GM23338 (cell line): ENCODE measurements around the gene YJEFN3.
A peak's percentile ranks its signal among the peaks of the same experiment; 100 is the strongest.

ENCODE experiments used
- CREB1 ChIP-seq: fragments of 250-450 bp; sonication (Bioruptor Pico); IDR thresholded peaks from 2 replicates; pipeline ENCODE4 v1.5.0; 2020; ENCODE audit warnings: low read depth, mild to moderate bottlenecking, moderate library complexity
- EZH2 ChIP-seq: fragments of 200-600 bp; sonication (generic); IDR thresholded peaks from one replicate; pipeline ENCODE4 v1.8.0; 2017; ENCODE audit warnings: antibody characterized with exemption, mild to moderate bottlenecking, low read depth; ENCODE audit not compliant: unreplicated experiment
- EZH2phosphoT487 ChIP-seq: fragments of 200-600 bp; sonication (generic); IDR thresholded peaks from one replicate; pipeline ENCODE4 v1.8.1; 2018; ENCODE audit warnings: antibody characterized with exemption; ENCODE audit not compliant: unreplicated experiment
- JUNB ChIP-seq: IDR thresholded peaks from one replicate; pipeline ENCODE4 v1.6.1; 2016; ENCODE audit warnings: antibody characterized with exemption; ENCODE audit not compliant: unreplicated experiment
- NANOG ChIP-seq: IDR thresholded peaks from 2 replicates; pipeline ENCODE4 v1.6.1; 2016; ENCODE audit warnings: antibody characterized with exemption, borderline replicate concordance
- POLR2AphosphoS5 ChIP-seq: IDR thresholded peaks from 2 replicates; pipeline ENCODE4 v1.6.1; 2016; ENCODE audit warnings: antibody characterized with exemption, low read depth
- STAT1 ChIP-seq: IDR thresholded peaks from one replicate; pipeline ENCODE4 v1.6.1; 2016; ENCODE audit warnings: antibody characterized with exemption; ENCODE audit not compliant: unreplicated experiment
- ZNF114 ChIP-seq: fragments of 250-450 bp; sonication (Bioruptor Pico); IDR thresholded peaks from 2 replicates; pipeline ENCODE4 v1.5.0; 2020; ENCODE audit warnings: mild to moderate bottlenecking, moderate library complexity
- ZNF331 ChIP-seq: fragments of 250-450 bp; sonication (Bioruptor Pico); IDR thresholded peaks from 2 replicates; pipeline ENCODE4 v1.5.0; 2020; ENCODE audit warnings: low read depth, mild to moderate bottlenecking, moderate library complexity
- TF ChIP-seq, protein P1 (sequence below), 2 experiments: fragments of 200-600 bp in 1 of 2; sonication (generic) in 1 of 2; conservative IDR thresholded peaks; 2 replicates each; pipeline versions ENCODE4 v1.5.1 to v1.6.1; 2016 to 2017; ENCODE audit warnings: antibody characterized with exemption in 2 of 2, low read depth in 2 of 2, mild to moderate bottlenecking in 2 of 2, moderate library complexity in 1 of 2
- TF ChIP-seq, protein P2 (sequence below): IDR thresholded peaks from one replicate; pipeline ENCODE4 v1.6.1; 2018; ENCODE audit warnings: antibody characterized with exemption; ENCODE audit not compliant: unreplicated experiment
- TF ChIP-seq, protein P3 (sequence below): IDR thresholded peaks from 2 replicates; pipeline ENCODE4 v1.6.1; 2016; ENCODE audit warnings: antibody characterized with exemption
- TF ChIP-seq, protein P4 (sequence below): fragments of 250-450 bp; sonication (Bioruptor Pico); IDR thresholded peaks from 2 replicates; pipeline ENCODE4 v1.5.0; 2020; ENCODE audit warnings: mild to moderate bottlenecking, moderate library complexity

DNA sequence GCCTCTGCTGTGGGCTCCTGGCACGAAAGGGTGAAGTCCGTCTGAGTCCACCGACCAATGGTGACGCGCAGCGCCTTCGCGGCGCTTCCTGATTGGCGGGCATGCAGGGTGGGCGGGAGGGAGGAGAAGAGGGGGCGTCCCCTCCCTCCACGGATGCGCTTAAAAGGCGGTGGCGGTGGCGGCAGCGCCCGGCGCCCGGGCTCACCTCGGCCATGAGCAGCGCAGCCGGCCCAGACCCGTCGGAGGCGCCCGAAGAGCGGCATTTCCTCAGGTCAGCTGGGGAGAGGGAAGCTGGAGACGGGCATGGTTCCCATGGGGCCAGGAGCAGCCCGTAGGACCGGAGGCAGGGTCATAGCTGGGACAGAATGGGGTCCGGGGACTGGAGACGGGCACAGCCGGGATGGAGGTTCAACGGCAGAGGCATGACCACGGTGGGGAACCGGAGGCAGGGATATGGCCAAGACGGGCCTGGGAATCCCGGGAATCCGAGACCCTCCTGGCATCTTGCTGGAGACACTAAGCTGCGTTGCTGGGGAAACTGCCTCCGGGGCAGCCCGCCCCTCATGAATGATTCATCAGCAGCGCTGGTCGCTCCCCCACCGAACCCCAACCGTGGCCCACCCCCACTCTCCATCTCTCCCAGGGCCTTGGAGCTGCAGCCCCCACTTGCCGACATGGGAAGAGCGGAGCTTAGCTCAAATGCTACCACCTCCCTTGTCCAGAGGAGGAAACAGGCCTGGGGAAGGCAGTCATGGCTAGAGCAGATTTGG is at the start of gene YJEFN3:
- TF ChIP-seq ZNF114 (no peak), POLR2AphosphoS5 (peak; percentile 61), EZH2 (no peak), CREB1 (CRISPR knock-in tag) (no peak), EZH2phosphoT487 (no peak), JUNB (no peak), NANOG (no peak), ZNF331 (CRISPR knock-in tag) (no peak), STAT1 (no peak)
- TF ChIP-seq, protein P1, sequence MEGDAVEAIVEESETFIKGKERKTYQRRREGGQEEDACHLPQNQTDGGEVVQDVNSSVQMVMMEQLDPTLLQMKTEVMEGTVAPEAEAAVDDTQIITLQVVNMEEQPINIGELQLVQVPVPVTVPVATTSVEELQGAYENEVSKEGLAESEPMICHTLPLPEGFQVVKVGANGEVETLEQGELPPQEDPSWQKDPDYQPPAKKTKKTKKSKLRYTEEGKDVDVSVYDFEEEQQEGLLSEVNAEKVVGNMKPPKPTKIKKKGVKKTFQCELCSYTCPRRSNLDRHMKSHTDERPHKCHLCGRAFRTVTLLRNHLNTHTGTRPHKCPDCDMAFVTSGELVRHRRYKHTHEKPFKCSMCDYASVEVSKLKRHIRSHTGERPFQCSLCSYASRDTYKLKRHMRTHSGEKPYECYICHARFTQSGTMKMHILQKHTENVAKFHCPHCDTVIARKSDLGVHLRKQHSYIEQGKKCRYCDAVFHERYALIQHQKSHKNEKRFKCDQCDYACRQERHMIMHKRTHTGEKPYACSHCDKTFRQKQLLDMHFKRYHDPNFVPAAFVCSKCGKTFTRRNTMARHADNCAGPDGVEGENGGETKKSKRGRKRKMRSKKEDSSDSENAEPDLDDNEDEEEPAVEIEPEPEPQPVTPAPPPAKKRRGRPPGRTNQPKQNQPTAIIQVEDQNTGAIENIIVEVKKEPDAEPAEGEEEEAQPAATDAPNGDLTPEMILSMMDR (conservative IDR thresholded peaks at IDR 0.05; ENCODE audit: low read depth in 2 of 2): no peak
- TF ChIP-seq, protein P2, sequence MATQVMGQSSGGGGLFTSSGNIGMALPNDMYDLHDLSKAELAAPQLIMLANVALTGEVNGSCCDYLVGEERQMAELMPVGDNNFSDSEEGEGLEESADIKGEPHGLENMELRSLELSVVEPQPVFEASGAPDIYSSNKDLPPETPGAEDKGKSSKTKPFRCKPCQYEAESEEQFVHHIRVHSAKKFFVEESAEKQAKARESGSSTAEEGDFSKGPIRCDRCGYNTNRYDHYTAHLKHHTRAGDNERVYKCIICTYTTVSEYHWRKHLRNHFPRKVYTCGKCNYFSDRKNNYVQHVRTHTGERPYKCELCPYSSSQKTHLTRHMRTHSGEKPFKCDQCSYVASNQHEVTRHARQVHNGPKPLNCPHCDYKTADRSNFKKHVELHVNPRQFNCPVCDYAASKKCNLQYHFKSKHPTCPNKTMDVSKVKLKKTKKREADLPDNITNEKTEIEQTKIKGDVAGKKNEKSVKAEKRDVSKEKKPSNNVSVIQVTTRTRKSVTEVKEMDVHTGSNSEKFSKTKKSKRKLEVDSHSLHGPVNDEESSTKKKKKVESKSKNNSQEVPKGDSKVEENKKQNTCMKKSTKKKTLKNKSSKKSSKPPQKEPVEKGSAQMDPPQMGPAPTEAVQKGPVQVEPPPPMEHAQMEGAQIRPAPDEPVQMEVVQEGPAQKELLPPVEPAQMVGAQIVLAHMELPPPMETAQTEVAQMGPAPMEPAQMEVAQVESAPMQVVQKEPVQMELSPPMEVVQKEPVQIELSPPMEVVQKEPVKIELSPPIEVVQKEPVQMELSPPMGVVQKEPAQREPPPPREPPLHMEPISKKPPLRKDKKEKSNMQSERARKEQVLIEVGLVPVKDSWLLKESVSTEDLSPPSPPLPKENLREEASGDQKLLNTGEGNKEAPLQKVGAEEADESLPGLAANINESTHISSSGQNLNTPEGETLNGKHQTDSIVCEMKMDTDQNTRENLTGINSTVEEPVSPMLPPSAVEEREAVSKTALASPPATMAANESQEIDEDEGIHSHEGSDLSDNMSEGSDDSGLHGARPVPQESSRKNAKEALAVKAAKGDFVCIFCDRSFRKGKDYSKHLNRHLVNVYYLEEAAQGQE: no peak
- TF ChIP-seq, protein P3, sequence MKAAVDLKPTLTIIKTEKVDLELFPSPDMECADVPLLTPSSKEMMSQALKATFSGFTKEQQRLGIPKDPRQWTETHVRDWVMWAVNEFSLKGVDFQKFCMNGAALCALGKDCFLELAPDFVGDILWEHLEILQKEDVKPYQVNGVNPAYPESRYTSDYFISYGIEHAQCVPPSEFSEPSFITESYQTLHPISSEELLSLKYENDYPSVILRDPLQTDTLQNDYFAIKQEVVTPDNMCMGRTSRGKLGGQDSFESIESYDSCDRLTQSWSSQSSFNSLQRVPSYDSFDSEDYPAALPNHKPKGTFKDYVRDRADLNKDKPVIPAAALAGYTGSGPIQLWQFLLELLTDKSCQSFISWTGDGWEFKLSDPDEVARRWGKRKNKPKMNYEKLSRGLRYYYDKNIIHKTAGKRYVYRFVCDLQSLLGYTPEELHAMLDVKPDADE: no peak
- TF ChIP-seq, protein P4, sequence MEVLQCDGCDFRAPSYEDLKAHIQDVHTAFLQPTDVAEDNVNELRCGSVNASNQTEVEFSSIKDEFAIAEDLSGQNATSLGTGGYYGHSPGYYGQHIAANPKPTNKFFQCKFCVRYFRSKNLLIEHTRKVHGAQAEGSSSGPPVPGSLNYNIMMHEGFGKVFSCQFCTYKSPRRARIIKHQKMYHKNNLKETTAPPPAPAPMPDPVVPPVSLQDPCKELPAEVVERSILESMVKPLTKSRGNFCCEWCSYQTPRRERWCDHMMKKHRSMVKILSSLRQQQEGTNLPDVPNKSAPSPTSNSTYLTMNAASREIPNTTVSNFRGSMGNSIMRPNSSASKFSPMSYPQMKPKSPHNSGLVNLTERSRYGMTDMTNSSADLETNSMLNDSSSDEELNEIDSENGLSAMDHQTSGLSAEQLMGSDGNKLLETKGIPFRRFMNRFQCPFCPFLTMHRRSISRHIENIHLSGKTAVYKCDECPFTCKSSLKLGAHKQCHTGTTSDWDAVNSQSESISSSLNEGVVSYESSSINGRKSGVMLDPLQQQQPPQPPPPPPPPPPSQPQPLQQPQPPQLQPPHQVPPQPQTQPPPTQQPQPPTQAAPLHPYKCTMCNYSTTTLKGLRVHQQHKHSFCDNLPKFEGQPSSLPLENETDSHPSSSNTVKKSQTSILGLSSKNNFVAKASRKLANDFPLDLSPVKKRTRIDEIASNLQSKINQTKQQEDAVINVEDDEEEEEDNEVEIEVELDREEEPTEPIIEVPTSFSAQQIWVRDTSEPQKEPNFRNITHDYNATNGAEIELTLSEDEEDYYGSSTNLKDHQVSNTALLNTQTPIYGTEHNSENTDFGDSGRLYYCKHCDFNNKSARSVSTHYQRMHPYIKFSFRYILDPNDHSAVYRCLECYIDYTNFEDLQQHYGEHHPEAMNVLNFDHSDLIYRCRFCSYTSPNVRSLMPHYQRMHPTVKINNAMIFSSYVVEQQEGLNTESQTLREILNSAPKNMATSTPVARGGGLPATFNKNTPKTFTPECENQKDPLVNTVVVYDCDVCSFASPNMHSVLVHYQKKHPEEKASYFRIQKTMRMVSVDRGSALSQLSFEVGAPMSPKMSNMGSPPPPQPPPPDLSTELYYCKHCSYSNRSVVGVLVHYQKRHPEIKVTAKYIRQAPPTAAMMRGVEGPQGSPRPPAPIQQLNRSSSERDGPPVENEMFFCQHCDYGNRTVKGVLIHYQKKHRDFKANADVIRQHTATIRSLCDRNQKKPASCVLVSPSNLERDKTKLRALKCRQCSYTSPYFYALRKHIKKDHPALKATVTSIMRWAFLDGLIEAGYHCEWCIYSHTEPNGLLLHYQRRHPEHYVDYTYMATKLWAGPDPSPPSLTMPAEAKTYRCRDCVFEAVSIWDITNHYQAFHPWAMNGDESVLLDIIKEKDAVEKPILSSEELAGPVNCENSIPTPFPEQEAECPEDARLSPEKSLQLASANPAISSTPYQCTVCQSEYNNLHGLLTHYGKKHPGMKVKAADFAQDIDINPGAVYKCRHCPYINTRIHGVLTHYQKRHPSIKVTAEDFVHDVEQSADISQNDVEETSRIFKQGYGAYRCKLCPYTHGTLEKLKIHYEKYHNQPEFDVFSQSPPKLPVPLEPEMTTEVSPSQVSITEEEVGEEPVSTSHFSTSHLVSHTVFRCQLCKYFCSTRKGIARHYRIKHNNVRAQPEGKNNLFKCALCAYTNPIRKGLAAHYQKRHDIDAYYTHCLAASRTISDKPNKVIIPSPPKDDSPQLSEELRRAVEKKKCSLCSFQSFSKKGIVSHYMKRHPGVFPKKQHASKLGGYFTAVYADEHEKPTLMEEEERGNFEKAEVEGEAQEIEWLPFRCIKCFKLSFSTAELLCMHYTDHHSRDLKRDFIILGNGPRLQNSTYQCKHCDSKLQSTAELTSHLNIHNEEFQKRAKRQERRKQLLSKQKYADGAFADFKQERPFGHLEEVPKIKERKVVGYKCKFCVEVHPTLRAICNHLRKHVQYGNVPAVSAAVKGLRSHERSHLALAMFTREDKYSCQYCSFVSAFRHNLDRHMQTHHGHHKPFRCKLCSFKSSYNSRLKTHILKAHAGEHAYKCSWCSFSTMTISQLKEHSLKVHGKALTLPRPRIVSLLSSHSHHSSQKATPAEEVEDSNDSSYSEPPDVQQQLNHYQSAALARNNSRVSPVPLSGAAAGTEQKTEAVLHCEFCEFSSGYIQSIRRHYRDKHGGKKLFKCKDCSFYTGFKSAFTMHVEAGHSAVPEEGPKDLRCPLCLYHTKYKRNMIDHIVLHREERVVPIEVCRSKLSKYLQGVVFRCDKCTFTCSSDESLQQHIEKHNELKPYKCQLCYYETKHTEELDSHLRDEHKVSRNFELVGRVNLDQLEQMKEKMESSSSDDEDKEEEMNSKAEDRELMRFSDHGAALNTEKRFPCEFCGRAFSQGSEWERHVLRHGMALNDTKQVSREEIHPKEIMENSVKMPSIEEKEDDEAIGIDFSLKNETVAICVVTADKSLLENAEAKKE: no peak
